ENCODE measurements around the gene ARID1B. TPM values are rescaled to one million over a fixed set of nuclear protein-coding genes. Genes with fewer than 3 reads are reported as not detected.

Gene ARID1B
- total RNA-seq, 1 experiment from 2014 or later: 24.2 TPM

DNA sequence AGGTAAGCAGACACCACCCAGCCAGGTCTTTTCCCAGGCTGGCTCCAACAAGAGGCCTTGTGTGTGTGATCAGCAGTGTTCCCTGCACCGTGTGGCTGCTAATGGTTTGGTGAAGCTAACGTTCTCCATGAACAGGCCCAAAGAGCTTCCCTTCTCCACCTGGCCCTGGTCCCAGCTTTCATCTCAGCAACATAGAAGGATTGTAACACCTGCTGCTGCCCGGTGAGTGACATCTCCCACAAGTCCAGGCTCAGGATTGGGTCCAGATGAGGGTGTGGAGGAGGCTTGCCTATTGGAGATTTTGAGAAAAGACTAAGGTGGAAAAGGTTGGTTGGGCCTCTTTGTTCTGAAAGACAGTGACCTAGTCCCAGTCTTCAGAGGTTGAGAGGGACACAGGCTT, 456.5 kb downstream of the ARID1B start:
- Histone ChIP-seq H2AFZ (ENCODE audit: low read length) (no peak overlapping the region), H3K27me3 (ENCODE audit: low read length) (no peaks in the 10 kb centered on the region), H4K20me1 (ENCODE audit: low read length) (no peaks in the 10 kb centered on the region), H3K27ac (ENCODE audit: low read length) (no peak overlapping the region), H3K4me1 (ENCODE audit: insufficient read depth, low read length) (no peaks in the 10 kb centered on the region), H3K36me3 (ENCODE audit: low read depth, low read length) (no peaks in the 10 kb centered on the region), H3F3A (ENCODE audit: low read length, unreplicated experiment) (no peaks in the 10 kb centered on the region), H3K4me2 (ENCODE audit: low read length) (no peak overlapping the region), H3K79me2 (ENCODE audit: low read length) (no peaks in the 10 kb centered on the region), H3K4me3 (ENCODE audit: low read length) (no peak overlapping the region), H3K9ac (ENCODE audit: low read length) (no peak overlapping the region), H3K9me2 (replicated peaks; ENCODE audit: low read length) (no peaks in the 10 kb centered on the region), H3K9me3 (ENCODE audit: low read length) (no peaks in the 10 kb centered on the region)
- no peak for ATAC-seq
- ChIA-PET POLR2A (ENCODE audit: unreplicated experiment) (no interaction called here), CTCF (no interaction called here)
- BruUV-seq (replicated peaks): no TSS peak
- intact Hi-C loops (cut with micrococcal nuclease): no loop called here
- TF ChIP-seq EZH2 (IDR thresholded peaks at IDR 0.05; ENCODE audit: low read length, unreplicated experiment): no peak
- TF ChIP-seq CTCF (conservative IDR thresholded peaks at IDR 0.05; ENCODE audit: low read depth, low read length): no peak
- no peak for DNase-seq

GRCh38 chr6:157235600-157236039, 458.4 kb downstream of the ARID1B start:
- TF ChIP-seq EZH2phosphoT487 (IDR thresholded peaks at IDR 0.05; ENCODE audit: borderline replicate concordance, low read length) (no peak), EZH2 (IDR thresholded peaks at IDR 0.05; ENCODE audit: low read length, unreplicated experiment) (no peak), CTCF (conservative IDR thresholded peaks at IDR 0.05; ENCODE audit: low read depth, low read length) (no peak)
- Histone ChIP-seq H3K9ac (ENCODE audit: low read length) (no peak overlapping the region), H2AFZ (ENCODE audit: low read length) (no peak overlapping the region), H3K36me3 (ENCODE audit: low read depth, low read length) (no peaks in the 10 kb centered on the region), H3F3A (ENCODE audit: low read length, unreplicated experiment) (no peaks in the 10 kb centered on the region), H3K4me1 (ENCODE audit: insufficient read depth, low read length) (peaks cover 16% of the 10 kb centered on the region), H4K20me1 (ENCODE audit: low read length) (no peaks in the 10 kb centered on the region), H3K79me2 (ENCODE audit: low read length) (no peaks in the 10 kb centered on the region), H3K4me3 (ENCODE audit: low read length) (no peak overlapping the region), H3K27me3 (ENCODE audit: low read length) (no peaks in the 10 kb centered on the region), H3K9me2 (replicated peaks; ENCODE audit: low read length) (no peaks in the 10 kb centered on the region), H3K4me2 (ENCODE audit: low read length) (no peak overlapping the region), H3K9me3 (ENCODE audit: low read length) (no peaks in the 10 kb centered on the region), H3K27ac (ENCODE audit: low read length) (no peak overlapping the region)
- POLR2A ChIA-PET (ENCODE audit: unreplicated experiment): no interaction called here
- no peak for DNase-seq
- intact Hi-C loops (cut with micrococcal nuclease): no loop called here
- BruUV-seq (replicated peaks): no TSS peak
- no peak for ATAC-seq
- CTCF ChIA-PET: no interaction called here

DNA sequence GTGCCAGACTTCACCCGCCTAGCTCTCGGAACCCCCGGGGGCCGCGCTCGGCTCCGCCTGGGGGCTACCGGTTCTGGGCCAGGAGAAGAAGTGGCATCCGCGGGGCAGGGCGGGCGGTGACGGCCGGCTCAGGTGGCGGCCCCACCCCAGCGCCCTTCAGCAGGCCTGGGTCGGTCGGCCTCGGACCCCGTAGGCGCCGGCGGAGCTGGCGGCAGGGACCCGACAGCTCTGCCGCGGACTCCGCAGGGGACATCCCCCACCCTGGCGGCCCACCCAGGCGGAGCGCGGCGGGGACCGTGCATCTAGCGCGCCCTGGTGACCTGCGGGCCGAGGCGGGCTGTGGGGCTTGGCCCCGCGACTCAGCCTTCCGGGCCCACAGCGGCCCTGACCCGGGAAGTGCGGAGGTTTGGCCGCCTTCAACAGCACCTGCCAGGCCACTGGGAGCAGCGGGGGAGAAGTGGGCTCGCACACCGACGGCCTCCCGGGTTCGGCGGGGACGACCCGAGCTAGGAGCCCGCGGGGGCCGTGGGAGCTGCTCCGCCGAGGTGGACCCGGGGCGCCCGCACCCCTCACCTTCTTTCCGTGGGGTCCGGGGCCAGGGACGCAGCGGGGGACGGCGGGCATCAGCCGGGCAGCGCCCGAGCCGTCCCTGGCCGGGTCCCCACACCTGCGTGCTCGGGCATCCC, 459.0 kb downstream of the ARID1B start:
- Histone ChIP-seq H3F3A (ENCODE audit: low read length, unreplicated experiment) (no peaks in the 10 kb centered on the region), H3K9ac (ENCODE audit: low read length) (no peak overlapping the region), H3K4me1 (ENCODE audit: insufficient read depth, low read length) (peaks cover 17% of the 10 kb centered on the region), H3K27me3 (ENCODE audit: low read length) (no peaks in the 10 kb centered on the region), H2AFZ (ENCODE audit: low read length) (no peak overlapping the region), H3K9me2 (replicated peaks; ENCODE audit: low read length) (no peaks in the 10 kb centered on the region), H3K79me2 (ENCODE audit: low read length) (no peaks in the 10 kb centered on the region), H4K20me1 (ENCODE audit: low read length) (no peaks in the 10 kb centered on the region), H3K4me3 (ENCODE audit: low read length) (no peak overlapping the region), H3K4me2 (ENCODE audit: low read length) (no peak overlapping the region), H3K27ac (ENCODE audit: low read length) (no peak overlapping the region), H3K36me3 (ENCODE audit: low read depth, low read length) (no peaks in the 10 kb centered on the region), H3K9me3 (ENCODE audit: low read length) (no peaks in the 10 kb centered on the region)
- ChIA-PET POLR2A (ENCODE audit: unreplicated experiment) (no interaction called here), CTCF (no interaction called here)
- DNase-seq: no peak
- BruUV-seq (replicated peaks): no TSS peak
- no peak for ATAC-seq
- intact Hi-C loops (cut with micrococcal nuclease): no loop called here
- TF ChIP-seq EZH2phosphoT487 (IDR thresholded peaks at IDR 0.05; ENCODE audit: borderline replicate concordance, low read length) (no peak), EZH2 (IDR thresholded peaks at IDR 0.05; ENCODE audit: low read length, unreplicated experiment) (no peak), CTCF (conservative IDR thresholded peaks at IDR 0.05; ENCODE audit: low read depth, low read length) (no peak)
